Right renal cortex interstitium (tissue), 3 donors: ENCODE results near the gene ATP10A. TPM values are rescaled to one million over a fixed set of nuclear protein-coding genes. Genes with fewer than 3 reads are reported as not detected.
"Not testable (repeated sequence)": the region's sequence is repeated elsewhere in the genome, so short reads cannot be mapped to it uniquely, and the experiment has no call there.

Experiments
- DNase-seq, 3 donors: peaks; one replicate each; pipeline ENCODE4 v3.0.0-alpha.2; 2013; ENCODE audit warnings: low read depth in 3 of 3, low spot score in 2 of 3
- polyA plus RNA-seq, 3 donors: library from polyadenylated mRNA; unstranded; fragments of 120-200 nt; gene quantifications; one replicate each; pipeline ENCODE4 v1.2.1, GENCODE V29; 2013; ENCODE audit not compliant: insufficient read length in 3 of 3

The ATP10A gene
- polyA plus RNA-seq, 3 donors, result 2.3 to 4.5 (median 2.9) TPM

DNA sequence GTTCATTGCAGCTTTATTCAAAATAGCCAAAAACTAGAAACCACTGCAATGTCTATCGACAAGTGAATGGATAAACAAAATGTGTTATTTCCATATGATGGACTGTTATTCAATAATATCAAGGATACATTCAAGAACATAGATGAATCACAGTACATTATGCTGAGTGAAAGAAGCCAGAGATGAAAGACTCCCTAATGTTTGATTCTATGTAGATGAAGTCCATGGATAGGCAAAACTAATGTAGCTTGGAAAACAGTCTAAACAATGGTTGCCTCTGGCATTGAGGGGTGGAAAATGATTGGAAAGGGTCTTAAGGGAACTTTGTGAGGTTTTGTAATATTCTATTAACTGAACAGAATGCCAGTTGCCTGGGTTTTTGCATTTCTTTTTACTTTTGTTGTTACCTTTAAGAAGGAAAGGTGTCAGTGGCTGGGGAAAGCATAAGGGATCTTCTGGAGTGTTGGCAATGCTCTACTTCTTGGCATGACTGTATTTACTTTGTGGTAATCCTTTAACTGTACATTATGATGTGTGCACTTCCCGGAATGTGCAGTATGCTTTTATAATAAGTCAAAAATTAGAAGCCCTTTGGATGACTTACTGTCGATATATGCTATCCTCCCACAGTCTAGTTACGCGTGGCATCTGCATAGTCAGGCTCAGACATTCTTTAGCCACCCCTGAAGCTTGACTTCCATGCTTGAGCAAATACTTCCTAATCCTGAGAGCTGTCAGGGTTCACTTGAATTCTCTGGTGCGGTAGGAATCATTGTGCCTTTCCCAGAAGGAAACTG, 20.5 kb upstream of the ATP10A start:
- DNase-seq, result no peak

DNA sequence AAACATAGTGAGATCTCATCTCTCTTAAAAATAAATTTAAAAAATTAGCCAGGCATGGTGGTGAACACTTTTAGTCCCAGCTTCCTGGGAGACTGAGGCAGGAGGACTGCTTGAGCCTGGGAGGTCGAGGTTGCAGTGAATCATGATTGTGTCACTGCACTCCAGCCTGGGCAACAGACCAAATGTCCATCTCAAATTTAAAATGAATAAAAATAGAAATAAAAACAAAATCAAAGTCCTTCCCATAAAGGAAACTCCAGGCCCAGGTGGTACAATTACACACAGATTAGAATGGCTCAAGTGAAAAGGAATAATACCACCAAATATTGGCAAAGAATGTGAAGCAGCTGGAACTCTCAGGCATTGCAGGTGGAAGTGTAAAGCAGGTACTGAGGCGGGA, 19.3 kb upstream of the ATP10A start:
- DNase-seq, result no peak

DNA sequence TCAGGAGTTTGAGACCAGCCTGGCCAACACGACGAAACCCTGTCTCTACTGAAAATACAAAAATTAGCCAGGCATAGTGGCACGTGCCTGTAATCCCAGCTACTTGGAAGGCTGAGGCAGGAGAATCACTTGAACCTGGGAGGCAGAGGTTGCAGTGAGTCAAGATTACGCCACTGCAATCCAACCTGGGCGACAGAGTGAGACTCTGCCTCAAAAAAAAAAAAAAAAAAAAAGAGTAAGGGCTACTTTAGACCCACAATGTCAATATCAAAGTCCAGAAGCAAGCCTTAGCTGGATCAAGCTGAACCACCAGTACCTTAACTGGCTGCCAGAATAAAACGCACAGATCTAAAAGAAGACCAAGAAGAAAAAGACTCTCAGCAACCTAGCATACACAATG, 17.8 kb upstream of the ATP10A start:
- not testable (repeated sequence) for DNase-seq

DNA sequence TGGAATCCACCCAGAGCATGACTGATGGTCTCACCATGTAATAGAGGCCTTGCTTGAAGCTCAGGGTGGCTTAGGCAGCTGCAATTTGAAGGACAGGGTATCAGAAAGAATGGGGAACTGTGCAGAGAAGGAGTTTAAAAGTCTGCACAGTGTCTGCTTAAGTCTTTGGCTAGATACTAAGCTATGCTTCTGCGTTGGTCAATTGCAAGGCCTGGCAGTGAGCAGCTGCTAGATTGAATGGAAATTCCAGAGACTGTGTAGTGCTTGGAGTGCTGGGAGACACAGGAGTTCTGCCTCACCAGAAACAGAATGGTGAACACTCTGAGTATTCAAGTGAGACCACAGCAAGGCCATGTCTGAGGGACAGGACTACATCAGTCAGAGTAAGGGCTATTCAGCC, 17.3 kb upstream of the ATP10A start:
- DNase-seq, result no peak

DNA sequence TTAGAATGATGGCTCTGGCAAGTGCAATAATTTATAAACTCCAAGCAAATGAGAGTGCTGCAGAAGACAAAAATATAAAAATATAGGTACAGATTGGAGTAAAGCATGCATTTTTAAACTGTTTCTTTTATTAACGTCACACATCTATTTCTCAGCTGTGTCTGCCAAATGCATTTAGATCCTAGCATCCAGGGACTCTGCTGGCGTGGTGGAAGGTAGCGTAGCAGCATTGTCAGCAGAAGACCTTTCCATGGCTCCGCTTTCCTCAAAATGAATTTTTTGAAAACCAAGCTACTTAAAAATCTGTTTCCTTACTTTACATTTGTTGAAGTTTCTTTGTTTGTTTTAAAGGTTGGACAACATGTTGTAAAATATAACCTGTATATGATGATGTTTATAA, 16.3 kb upstream of the ATP10A start:
- DNase-seq, result no peak

DNA sequence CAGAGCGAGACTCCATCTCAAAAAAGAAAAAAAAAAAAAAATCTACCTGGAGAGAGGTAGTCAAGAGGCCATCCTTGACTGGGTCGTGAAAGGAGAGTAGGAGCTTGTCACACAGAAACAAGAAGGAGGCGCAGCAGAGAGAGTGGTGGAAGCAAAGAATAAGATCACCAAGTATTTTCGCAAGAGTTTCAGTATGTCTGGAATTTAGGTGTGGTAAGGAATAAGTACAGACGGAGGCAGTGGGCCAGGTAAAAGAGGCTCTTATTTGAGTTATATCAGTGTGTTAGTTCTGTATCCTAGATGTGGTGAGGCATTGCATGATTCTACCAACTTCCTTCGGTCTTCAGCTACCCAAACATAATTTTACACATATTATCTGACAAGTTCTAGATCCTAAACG, 14.6 kb upstream of the ATP10A start:
- DNase-seq, result no peak

DNA sequence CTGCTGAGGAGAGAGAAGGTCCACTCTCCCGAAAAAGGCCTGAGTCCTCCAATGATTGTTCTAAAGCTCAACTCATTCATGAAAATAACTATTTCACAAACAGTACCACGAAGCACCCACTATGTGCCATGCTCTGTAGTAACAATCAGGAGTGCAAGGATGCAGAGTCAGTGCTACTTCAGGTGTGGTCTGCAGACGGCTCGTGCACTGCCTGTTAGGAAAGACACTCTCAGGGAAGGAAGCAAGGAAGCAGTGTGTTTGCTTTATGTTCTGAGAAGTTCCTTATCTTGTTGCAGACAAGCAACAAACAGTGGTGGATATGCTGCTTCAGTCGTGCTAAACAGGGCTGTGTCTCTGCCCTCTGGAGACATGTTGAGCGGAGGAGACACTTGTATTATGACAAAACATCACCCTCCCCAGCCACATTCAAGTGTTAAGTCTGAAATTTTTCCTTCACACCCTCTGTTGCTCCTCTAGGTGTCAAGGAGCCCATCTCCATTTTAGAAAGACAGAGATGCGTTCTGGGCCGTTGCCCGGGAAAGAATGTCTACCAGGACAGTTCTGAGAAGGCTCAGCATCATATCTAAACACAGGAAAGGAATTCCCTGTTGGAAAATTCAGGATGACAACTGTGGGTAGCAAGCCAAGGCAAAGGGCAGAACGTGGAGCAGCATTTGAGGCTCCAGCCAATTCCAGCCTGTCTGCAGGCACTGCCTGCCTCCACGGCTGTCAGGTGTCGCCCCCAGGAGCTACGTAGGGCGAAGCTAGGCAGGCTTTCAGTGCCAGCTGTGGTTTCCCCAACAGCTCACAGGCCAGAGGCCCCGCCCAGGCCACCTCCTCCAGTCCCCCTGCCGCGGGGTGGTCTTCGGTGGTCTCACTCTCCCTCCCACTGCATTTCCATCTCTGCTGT, 13.4 kb upstream of the ATP10A start:
- no peak for DNase-seq

DNA sequence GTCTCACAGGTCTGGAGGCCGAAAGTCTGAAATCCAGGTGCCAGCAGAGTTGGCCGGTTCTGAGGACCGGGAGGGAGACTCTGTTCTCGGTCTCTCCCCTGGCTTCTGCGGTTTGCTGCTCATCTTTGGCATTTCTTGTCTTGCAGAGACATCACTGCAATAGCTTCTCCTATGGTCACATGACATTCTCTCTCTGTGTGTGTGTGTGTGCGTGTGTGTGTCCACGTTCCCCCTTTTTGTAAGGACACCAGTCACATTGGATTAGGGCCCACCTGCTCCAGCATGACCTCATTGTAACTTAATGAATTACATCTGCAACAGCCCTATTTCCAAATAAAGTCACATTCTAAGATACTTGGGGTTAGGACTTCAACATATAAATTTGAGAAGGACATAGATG, 12.4 kb upstream of the ATP10A start:
- DNase-seq, result no peak

DNA sequence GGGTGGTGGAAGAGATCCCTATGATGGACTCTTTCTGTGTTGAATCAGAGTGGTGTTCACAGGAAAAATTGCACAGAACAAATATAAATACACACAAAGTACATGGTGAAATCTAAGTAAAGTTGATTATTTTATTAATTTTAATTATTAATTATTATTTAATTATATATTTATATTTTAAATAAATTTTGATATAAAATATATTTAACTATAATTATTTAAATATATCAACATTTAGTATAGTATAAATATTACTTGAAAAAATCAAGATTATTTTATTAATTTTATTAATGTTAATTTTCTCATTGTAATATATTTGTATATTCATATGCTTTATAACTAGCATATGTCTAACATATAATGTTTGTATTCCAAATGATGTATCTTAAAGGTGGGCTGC, 11.3 kb upstream of the ATP10A start:
- no peak for DNase-seq

DNA sequence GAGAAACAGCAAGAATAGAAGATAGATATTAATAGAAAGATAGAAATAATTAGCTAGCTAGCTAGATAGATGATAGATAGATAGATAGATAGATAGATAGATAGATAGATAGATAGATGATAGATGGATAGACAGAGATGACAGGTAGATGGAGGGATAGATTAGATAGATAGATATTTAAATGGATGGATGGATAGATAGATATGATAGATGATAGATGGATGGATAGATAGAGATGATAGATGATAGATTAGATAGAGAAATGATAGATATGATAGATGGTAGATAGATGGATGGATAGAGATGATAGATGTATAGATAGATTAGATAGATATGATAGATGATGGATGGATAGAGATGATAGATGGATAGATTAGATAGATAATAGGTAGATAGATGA, 8.3 kb upstream of the ATP10A start:
- DNase-seq, result no peak

DNA sequence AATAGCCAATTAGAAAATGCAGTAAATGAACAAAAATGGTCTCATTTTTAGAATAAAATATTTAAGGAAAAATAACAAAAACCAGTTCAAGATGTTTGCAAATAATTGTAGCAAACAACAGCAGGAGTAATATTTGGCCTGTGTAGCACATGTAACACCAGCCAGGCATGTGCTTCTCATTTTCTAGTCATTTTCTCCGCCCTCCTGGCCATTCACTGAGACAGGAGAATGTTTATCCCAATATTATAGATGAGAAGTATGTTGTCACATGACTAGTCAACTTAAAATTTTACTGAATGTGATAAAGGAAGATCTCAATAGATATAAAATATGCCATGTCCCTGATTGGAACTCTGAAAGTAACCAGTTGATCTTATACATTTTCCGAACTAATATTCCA, 7.8 kb upstream of the ATP10A start:
- DNase-seq, result no peak

DNA sequence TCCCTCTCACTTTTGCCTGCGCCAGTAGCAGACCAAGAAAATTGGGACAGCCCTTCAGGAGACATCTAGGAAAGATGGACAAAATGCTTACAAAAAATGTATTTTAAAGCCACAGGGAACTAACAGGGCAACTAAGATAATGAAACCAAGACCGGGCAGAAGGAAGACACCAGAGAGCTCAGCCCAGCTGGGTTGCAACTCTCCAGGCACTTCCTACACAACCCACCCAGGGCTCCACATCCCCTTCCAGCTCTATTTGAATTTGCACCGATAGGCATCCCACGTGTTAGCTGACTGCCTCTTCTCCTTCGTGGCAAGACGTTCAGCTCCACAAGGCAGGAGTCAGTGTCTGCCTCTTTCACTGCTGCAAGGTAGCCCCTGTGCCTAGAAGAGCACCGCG, 6.6 kb upstream of the ATP10A start:
- DNase-seq, result no peak

DNA sequence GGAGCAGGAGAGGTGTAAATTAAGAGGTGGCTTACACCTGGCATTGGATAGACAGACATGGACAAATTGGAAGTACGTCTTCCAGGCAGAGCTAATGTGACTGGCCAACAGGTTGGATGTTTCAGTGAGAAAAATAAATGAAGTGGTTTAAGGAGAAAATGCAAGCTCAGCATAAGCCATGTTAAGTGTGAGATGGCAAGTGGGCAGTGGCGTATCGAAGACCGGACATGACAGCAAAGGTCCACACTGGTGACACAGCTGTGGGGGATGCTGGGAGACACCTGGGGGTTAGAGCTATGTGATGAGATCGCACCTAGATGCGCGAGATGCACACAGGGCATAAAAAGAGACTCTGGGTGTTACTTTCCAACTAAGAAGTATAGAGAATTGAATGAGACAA, 3.7 kb upstream of the ATP10A start:
- no peak for DNase-seq

DNA sequence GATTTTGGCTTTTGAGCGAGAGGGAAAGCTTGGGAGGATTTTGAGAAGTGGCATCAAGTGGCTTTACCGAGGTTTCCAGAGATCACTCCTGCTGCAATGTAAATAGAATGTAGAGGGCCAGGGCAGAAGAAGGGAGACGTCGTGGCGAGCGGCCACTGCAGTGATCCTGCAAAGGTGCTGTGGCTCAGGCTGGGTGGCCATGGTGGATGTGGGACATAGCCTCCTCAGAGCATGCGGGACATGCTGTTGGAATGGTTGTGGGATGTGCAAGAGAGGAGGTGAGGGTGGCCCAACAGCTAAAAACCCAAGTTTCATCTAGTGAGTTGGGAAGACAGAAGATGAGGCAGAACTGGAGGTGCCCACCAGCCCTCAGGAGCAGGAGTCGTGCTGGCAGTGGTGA, 3.1 kb upstream of the ATP10A start:
- no peak for DNase-seq

DNA sequence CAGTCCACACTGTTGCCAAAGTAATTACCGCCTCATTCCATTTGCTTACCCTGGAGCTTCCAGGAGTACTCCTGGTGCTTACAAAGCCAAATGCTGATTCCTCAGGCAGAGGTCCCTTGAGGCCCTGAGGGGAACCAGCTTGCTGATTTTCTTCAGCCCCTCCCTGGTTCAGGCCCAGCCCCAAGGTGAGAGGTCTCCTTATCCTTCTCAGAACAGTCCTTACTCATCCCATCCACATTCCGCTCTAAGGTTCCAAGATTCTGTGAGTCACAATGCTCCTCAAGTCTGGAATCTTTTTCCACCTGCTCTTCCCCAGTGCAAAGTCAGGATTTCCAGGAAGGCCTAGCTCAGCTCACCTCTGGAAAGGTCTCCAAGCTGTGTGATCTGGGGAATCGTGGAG, 1.8 kb upstream of the ATP10A start:
- no peak for DNase-seq

DNA sequence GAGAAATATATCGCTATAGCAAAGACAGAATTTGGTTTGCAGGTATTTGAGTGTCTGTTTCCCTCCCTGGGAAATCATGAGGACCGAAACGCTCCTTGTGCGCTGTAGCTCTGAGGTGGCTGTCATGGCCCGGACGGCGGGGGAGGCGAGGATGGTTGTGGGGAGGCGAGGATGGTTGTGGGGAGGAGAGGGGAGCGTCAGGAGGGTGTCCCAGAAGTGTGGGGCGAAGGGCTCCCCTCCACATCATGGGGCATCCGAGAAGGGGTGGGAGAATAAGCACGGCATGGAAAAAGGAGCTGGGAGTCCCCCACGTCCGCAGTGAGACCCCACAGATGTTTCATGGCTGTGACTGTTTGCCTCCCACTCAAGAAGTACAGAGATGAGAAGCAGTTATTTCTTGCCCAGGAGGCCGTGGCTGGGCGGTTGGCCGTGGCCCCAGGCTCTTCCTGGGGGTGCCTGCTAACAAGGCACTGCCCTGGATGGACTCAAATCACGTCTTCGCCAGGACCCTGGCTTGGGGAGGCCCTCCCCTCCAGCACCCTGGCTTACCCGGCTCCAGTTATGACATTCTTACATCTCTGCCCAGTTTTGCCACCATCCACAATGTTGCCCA, 947 bp upstream of the ATP10A start:
- no peak for DNase-seq

DNA sequence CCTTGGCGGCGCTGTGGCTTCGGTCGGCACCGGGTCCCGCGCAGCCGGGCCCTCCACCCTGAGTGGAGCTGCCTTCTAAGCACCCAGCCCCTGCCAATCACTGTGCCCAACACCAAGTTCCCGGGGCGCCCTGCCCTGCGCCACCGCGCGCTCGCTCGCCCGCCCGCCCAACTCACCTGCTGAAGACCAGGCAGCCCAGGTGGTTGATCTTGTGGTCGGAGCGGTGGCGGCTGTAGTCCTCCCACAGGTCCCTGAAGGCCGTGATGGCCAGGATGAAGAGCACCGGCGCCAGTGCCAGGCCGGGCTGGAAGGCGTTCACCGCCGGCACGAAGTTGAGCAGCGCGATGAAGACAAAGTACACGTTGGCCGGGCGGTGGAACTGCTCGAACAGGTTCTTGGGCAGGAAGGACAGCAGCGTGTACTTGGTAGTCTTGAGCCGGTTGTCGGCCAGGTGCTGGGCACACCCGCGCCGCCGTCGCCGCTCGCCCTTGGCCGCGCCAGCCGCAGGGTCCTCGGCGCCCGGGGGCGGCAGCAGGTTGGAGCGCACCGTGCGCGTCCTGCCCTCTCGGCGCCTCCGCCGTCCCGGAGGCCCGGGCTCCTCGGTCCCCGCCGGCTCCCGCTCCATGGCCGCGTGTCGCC, 536 bp downstream of the ATP10A start:
- no peak for DNase-seq

DNA sequence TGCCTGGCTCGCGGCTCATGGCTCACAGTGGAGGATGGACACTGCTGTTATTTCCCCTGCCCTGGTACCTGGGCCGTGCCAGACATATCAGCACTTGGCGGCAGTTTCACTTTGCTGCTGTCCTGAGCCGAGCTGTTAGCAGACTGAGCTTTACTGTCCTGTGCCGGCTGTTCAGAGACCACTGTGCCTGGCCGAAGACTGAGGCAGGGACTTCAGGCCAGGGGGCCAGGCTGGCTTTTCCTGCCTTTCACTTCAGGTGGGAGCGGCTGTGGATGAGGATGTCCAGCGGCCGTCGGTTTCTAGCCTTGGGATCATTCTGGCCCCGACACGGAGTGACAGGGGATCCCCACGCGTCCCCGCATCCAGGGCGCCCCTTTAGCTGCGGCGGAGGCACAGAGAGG, 1.1 kb downstream of the ATP10A start:
- no peak for DNase-seq

DNA sequence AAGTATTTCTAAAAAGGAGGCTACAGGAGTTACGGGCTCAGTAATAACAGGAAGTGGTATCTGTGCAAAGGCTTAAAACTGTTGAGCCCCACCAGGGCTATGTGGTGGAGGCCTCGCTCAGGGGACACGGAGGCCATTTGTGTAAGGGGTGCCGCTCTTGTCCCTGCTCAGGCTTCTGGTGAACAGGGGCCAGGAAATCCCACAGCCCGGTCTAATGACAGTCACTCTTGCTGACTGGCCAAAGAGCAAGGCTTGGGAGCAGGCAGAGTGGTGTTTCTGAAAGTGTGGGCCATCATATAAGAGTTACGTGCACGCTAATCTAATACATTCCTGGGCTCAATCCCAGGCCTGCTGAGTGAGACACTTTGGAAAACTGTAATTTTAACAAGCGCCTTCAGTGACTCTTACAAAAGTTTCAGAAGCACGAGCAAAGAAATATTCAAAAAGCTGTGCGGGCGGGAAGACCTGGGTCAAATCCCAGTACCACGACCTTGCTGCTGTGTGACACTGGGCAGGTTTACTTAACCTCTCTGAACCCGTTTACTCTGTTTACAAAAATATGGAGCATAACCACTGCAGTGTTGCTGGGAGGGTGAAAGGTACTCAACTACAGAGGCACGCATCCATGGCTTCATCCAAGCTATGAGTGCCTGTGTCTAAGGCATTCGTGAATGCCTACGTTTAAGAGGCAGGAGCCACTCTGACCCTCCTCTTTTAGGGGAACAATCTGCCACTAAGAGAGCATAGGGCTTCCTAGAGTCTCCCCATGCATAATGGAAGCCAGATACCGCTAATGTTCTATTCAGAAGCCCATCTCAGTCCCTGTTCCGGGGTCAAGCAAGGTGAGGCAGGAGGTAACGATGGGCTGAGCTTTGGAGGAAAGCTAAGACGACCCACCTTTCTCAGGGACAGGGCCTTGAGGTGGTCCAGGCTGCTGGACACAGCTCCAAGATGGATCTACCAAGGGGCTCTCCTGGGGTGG, 2.0 kb downstream of the ATP10A start:
- no peak for DNase-seq
